ENCODE data around the gene KCNQ1. TPM values are rescaled to one million over a fixed set of nuclear protein-coding genes. Genes with fewer than 3 reads are reported as not detected.

The KCNQ1 gene
- total and polyA plus RNA-seq, 2 donors: 6.3 to 9.1 TPM

DNA sequence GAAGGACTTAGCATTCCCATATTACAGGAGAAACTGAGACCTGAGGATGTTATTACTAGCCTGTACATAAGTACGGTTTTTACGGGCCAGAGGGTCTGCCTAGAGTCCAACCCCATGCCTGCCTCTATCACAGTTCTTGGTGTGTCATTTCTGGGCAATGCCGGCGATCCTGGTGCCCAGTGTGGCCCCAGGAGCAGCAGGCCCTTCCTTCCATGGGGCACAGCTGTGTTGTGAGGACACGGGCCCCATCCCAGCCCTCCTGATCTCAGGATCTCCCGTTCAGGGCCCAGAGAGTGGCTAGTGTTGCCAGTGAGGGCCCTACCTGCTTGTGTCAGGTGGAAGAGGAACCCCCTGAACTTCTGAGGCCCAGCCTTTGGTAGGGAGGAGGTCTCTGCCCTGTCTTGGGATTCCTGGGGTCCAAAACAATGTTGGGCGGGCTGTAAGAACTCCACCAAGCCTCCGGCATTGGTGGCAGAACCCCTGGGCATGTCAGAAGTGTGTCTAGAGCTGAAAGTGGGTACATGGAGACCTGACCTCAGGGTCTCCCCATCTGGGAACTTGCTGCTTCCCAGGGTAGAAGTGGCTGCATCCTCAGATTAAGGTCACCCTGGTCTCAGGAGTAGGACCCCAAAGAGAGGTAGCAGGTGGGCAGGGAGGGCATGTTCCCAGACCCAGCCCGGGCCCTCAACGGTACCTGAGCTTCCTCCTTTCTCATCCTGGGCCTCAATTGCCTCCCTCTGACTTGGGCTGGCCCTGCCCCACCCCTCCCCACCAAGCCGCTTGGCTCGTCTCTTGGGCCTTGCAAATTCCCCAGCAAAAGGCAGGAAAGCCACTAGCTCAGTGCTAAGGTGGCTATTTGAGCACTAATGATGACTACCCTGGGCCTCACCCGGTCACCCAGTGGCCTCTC is 329.6 kb downstream of the KCNQ1 start:
- H3K4me1 ChIP-seq (ENCODE audit: insufficient read depth): no peaks in the 10 kb centered on the region
- DNase-seq (ENCODE audit: extremely low spot score): no peak
- 92% methylated on average over 13 of the region's 13 CpGs for WGBS
- H3K27ac ChIP-seq (ENCODE audit: low read depth): no peak overlapping the region
- H3K4me3 ChIP-seq (ENCODE audit: low read depth, low read length): no peak overlapping the region
- H3K36me3 ChIP-seq (ENCODE audit: insufficient read depth): no peaks in the 10 kb centered on the region

- Histone ChIP-seq H3K4me3 (ENCODE audit: low read depth, low read length) (no peak overlapping the region), H3K36me3 (ENCODE audit: insufficient read depth) (no peaks in the 10 kb centered on the region), H3K4me1 (ENCODE audit: insufficient read depth) (no peaks in the 10 kb centered on the region), H3K27ac (ENCODE audit: low read depth) (no peak overlapping the region)
- DNase-seq (ENCODE audit: extremely low spot score): no peak
- WGBS: 96% methylated on average over 5 of the region's 5 CpGs
These were observed 330.3 kb downstream of the KCNQ1 start for GRCh38 chr11:2775083-2775625.

- DNase-seq (ENCODE audit: extremely low spot score): no peak
- WGBS: 95% methylated on average over 29 of the region's 29 CpGs
- Histone ChIP-seq H3K4me3 (ENCODE audit: low read depth, low read length) (no peak overlapping the region), H3K4me1 (ENCODE audit: insufficient read depth) (no peaks in the 10 kb centered on the region), H3K27ac (ENCODE audit: low read depth) (no peak overlapping the region), H3K36me3 (ENCODE audit: insufficient read depth) (no peaks in the 10 kb centered on the region)
These were observed 331.0 kb downstream of the KCNQ1 start for GRCh38 chr11:2775626-2776350.

- Histone ChIP-seq H3K4me1 (ENCODE audit: insufficient read depth) (no peaks in the 10 kb centered on the region), H3K36me3 (ENCODE audit: insufficient read depth) (no peaks in the 10 kb centered on the region), H3K27ac (ENCODE audit: low read depth) (no peak overlapping the region), H3K4me3 (ENCODE audit: low read depth, low read length) (no peak overlapping the region)
- DNase-seq (ENCODE audit: extremely low spot score): no peak
- WGBS: 95% methylated on average over 19 of the region's 19 CpGs
These were observed 331.7 kb downstream of the KCNQ1 start for GRCh38 chr11:2776351-2777061.

DNA sequence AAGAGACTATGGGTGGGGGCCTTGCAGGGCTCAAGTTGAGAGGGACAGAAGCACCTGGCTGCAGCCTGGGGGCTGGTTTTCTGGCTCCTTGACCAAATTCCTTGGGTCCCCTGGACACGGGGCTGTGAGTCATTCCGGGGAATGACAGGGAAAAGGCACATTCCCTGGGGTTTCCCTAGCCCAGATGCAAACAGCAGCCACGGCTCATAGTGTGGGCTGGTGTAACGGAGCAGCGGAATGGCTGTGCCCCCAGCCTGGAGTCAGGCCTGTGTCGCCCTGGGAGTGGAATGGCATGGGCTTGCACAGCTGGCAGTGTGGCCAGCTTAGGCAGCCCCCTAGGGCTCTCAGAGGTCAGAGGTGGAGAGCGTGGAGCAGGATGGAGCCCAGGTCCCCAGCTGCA is 332.6 kb downstream of the KCNQ1 start:
- Histone ChIP-seq H3K4me1 (ENCODE audit: insufficient read depth) (no peaks in the 10 kb centered on the region), H3K36me3 (ENCODE audit: insufficient read depth) (no peaks in the 10 kb centered on the region), H3K4me3 (ENCODE audit: low read depth, low read length) (no peak overlapping the region), H3K27ac (ENCODE audit: low read depth) (no peak overlapping the region)
- no peak for DNase-seq (ENCODE audit: extremely low spot score)
- 75% methylated on average over 7 of the region's 7 CpGs for WGBS

GRCh38 chr11:2777871-2778629 is 333.2 kb downstream of the KCNQ1 start:
- DNase-seq (ENCODE audit: extremely low spot score): no peak
- H3K4me1 ChIP-seq (ENCODE audit: insufficient read depth): no peaks in the 10 kb centered on the region
- no peak overlapping the region for H3K4me3 ChIP-seq (ENCODE audit: low read depth, low read length)
- H3K27ac ChIP-seq (ENCODE audit: low read depth): no peak overlapping the region
- 76% methylated on average over 27 of the region's 27 CpGs for WGBS
- H3K36me3 ChIP-seq (ENCODE audit: insufficient read depth): no peaks in the 10 kb centered on the region

- no peak overlapping the region for H3K4me3 ChIP-seq (ENCODE audit: low read depth, low read length)
- H3K36me3 ChIP-seq (ENCODE audit: insufficient read depth): no peaks in the 10 kb centered on the region
- WGBS: 26% methylated on average over 28 of the region's 28 CpGs
- H3K4me1 ChIP-seq (ENCODE audit: insufficient read depth): no peaks in the 10 kb centered on the region
- peak; percentile 58 for DNase-seq (ENCODE audit: extremely low spot score)
- peak overlapping the region; percentile 47 for H3K27ac ChIP-seq (ENCODE audit: low read depth)
These were observed 334.1 kb downstream of the KCNQ1 start for GRCh38 chr11:2778630-2779498.

DNA sequence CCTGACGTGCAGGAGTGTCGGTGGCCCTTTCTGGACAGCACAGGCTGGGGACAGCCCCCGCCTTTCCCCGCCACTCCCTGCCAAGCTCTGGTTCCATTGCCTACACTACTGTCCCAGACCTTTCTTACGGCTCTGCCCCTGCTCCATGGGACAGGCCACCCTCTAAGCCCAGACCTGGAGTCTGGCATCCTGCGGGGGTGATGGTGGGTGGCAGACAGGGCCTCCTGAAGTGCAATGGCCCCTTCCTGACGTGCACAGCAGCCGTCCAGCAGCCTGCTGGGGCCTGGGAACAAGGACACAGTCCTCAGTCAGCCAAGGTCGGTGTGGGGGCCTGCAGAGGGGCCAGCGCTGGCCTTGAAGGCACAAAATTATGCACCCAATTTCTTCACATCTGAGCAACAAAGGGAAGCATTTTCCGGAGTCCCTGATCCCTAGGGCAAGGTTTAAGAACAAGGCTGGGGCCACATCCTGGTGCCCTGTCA is 334.7 kb downstream of the KCNQ1 start:
- H3K4me3 ChIP-seq (ENCODE audit: low read depth, low read length): no peak overlapping the region
- H3K4me1 ChIP-seq (ENCODE audit: insufficient read depth): no peaks in the 10 kb centered on the region
- H3K36me3 ChIP-seq (ENCODE audit: insufficient read depth): no peaks in the 10 kb centered on the region
- peak overlapping the region; percentile 56 for H3K27ac ChIP-seq (ENCODE audit: low read depth)
- DNase-seq (ENCODE audit: extremely low spot score): no peak
- 70% methylated on average over 11 of the region's 11 CpGs for WGBS

DNA sequence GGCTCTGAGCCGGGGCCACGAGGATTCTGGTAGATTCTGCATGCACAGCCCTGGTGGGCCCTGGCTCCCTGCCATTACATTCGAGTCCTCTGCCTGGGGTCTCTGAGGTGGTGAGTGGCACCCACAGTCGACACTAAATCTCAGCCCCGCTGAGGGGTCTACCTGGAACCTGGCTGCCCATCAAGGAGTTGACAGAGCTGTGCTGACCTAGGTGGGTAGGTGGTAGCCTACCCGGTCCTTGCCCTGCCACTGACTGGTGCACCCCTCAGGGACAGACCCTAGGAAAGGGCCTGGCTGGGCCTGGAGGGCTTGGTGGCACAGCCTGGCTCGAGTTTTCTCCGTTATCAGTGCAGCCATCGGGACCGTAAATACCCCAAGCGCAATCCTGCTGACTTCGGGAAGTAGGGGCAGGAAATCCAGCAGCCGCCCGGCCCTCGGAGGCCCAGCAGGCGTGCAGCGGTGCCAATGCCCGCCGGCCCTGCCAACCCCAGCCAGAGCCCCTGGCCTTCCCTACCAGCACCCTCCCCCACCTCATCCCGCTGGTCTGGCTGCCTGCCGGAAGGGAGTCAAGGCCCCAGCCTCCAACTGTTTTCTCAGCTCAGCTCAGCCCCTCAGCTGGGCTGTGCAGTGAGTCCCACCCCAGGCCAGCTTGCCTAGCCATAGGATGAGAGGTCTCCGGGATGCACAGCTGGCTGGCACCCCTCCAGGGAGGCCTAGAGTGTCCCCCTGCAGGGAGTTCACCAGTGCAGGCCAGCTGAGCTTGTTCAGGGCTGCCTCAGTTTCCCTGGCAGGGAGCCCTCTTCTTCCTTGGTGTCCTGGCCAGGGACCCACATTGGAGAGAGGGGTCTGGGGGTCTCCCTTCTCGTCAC is 335.4 kb downstream of the KCNQ1 start:
- peak overlapping the region; percentile 56 for H3K27ac ChIP-seq (ENCODE audit: low read depth)
- no peaks in the 10 kb centered on the region for H3K4me1 ChIP-seq (ENCODE audit: insufficient read depth)
- H3K4me3 ChIP-seq (ENCODE audit: low read depth, low read length): no peak overlapping the region
- DNase-seq (ENCODE audit: extremely low spot score): no peak
- H3K36me3 ChIP-seq (ENCODE audit: insufficient read depth): no peaks in the 10 kb centered on the region
- WGBS: 57% methylated on average over 23 of the region's 23 CpGs

- Histone ChIP-seq H3K36me3 (ENCODE audit: insufficient read depth) (no peaks in the 10 kb centered on the region), H3K4me3 (ENCODE audit: low read depth, low read length) (no peak overlapping the region), H3K4me1 (ENCODE audit: insufficient read depth) (no peaks in the 10 kb centered on the region), H3K27ac (ENCODE audit: low read depth) (no peak overlapping the region)
- 59% methylated on average over 9 of the region's 9 CpGs for WGBS
- DNase-seq (ENCODE audit: extremely low spot score): no peak
These were observed 336.1 kb downstream of the KCNQ1 start for GRCh38 chr11:2780850-2781407.

Data from urinary bladder (tissue), 4 donors.